ENCODE measurements around the gene CARMIL1.

The CARMIL1 gene

DNA sequence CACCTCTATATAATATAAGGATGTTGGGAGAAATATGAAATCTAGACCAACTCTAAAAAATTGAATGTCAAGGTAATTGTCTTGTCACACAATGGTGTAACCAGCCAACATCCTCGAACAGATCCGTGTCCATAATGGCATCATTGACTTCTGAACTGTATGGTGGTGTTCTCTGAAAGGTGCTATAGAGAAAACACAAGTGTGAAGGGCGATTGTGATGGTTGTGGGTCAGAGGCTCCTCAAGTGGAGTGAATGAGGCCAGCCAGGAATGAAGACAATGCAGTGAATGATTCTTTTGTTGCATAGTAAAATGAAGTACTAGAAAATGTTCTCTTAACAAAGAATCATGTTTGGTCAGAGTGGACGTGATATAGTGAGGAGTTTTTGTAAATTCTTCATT is 58.3 kb downstream of the CARMIL1 start:
- no peak for DNase-seq

DNA sequence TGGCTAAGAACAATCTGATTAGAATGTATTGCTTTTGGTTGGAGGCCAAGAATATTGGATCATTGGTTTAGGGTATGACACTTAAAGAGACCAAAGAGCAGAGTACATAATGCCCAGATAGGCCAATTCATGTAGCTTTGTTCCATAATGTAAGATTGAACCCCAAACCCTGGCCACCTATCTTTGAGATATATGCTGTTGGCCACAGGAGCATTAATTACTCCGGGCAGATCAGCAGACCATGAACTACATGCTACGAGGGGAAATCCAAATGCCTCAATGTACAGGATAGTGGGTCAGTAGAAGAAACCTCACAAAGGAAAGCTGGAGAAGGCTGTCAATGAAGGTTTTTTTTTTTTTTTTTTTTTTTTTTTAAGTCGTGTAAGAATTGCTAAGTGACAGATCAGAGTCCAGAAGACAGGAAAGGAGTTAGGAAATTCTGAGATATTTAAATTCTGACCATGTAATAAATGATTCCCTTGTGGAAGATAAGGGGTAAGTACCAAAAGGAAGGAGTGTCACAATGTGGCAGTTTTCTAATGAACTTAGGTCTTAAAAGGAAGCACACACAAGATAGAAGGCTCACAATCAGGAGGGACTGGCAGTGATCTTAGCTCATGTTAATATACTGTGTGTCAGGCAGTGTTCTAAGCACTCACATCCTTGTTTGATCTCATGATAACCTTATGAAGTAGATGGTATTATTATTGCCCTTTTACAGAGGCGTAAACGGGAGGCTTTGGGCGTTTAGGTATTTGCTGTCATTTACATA is 61.4 kb downstream of the CARMIL1 start:
- no peak for DNase-seq

DNA sequence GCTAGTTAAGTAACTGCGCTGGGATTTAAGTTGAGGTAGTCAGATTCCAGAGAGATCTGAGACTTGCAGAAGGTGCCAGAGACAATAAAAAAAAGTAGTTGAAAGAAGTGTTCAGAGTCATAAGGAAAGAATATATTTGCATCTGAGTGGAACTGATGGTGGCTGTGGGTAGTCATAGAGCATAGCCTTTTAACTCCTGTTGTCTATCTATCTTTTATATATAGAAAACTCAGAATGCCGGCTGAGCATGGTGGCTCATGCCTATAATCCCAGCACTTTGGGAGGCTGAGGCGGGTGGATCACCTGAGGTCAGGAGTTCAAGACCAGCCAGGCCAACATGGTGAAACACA is 62.0 kb downstream of the CARMIL1 start:
- no peak for DNase-seq

DNA sequence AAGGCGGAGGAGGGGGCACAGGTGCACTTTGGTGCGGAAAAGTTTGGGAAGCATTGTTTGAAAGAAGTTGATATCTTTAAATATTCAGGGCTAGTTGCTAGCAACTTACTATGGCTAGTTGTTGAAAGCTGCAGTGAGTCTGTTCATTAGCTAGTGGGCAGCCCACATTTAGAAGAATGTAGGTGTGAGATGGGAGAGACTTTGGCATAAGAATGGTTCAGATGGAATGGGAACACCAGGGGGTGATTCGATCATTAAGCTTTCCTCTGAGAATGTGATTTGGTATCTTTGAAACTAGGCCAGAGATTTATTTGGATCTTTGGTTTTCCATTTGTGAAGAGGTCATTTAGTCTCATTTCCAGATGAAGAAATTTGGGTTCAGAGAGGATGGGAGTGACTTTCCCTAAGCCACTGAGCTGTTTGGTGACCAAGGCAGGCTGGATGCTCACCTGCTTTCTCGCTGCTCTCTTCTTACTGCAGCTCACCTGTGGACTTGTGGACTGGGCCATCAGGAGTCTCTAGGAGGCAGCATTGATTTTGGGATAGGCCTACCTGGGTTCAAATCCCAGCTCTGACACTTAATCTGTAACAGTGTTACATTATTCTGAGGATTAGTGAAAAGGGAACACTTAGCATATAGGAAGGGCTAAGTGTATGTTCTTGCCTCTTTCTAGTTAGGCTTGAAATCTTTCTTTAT is 62.9 kb downstream of the CARMIL1 start:
- DNase-seq: no peak

DNA sequence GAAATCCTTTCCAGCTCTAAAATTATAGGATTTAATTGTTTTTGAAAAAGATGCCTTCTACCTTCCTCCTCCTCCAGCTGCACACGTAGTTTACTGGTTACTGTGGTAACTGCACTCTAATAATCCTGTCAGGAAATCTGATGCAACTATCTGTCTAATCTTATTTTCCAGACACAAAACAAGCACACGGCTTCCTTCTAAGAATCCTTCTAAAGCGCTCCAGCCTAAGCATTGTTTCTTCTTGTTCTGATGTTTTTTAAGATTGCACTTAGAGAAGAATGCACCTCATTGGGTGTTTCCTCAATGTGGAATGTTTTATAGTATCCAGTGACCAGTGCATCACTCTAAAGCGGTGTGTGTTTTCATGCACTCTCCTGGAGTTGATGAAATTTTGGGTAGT is 63.6 kb downstream of the CARMIL1 start:
- DNase-seq: no peak

DNA sequence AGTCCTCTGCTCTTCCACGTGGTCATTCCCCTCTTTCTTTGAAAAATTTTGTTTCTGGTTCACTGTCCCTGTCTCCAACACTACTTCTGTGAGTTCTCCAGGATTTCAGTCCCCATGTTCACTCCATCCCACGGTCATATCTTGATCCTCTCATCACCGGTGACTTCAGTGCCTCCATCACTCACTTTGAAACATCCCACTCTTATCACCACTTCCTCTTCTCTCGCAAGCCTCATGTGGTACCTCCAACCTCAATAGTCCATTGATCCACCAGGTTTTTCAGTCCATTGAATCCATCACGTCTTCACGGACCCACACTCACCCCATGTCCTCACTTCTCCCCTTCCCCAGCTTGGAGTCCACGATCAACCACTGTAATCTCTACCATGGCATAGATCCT is 64.8 kb downstream of the CARMIL1 start:
- no peak for DNase-seq

DNA sequence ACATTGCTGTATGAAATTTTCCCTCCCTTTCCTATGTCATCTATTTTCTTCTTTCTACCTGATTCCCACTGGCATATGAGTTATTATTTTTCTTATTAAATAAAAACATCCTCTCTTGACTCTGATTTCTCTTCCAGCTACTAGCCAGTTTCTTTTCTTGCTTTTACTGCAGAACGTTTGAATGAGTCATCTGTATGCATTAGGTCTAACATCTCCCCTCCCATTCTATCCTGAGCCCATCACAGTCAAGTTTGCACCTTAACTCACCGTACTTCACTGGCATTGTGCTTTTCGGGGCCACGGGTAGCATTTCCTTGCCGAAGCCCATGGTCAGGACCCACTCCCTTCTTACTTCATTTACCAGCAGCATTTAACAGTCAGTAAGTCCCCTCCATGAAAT is 65.7 kb downstream of the CARMIL1 start:
- no peak for DNase-seq

DNA sequence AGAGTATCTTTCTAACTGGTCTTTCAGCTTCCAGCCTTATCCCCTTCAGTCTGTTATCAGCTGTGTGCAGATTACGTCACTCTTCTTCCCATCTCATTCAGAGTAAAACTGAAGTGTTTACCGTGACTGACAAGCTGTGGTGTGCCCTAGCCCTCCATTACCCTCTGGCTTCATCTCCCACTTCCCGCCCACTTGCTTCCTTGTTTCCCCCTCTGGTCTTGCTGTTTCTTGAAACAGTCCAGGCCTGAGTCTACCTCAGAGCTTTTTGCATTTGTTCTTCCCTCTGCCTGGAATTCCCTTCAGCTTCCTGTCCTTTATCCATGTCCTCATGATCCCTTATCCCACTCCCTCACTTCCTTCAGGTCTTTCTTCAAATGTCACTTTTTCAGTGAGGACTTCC is 66.9 kb downstream of the CARMIL1 start:
- DNase-seq: no peak

DNA sequence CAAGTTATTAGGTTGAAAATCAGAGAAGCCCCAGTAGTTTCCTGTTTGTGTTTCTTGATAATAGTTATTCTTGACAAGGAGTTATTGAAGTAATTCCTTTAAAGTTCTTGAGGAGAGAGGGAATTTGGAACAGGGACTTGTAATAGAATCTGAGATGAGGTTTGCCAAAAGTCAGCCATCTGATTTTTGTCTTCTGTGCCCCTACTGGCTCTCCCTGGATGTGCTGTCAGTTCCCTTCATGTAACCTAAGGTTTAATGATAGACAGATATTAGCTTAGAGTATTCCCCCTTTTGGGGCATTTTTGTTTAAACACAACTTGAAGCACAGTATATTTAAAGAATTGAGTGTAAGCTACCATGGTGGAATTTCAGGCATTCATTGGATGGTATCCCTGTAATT is 71.4 kb downstream of the CARMIL1 start:
- no peak for DNase-seq

DNA sequence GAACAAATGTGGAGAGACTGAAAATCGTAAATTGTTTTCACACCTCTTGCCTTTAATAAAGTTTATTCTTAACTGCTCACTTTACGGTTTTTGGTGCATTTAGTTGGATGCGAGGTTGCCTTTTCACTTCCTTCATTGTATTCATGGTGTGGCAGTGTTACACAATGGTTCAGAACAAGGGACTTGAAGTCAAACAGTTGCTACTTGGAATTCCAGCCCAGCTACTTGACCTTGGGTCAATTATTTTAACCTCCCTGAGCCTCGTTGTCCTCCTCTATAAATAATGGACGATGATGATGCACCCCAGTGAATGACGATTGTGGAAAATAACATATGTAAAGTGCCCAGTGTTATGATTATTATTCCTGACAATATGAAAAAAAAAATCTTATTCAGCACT is 72.3 kb downstream of the CARMIL1 start:
- DNase-seq: no peak

DNA sequence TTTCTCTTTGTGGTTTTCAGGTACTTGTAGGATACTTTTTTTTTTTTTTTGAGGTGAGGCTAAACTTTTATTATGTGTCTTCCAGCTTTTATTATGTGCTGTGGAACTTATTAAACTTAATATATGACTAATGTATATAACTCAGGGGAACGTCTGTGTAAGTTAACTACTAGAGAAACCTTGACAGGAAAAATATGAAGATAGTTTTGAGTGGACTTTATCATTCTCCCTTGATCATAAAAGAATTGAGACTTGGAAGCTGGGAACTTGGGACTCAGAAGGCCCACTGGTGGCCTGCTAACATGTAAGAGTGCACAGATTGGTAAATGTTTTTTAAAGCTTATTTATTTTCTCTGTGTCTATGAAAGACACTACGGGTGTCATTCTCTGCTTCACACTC is 73.1 kb downstream of the CARMIL1 start:
- DNase-seq: no peak

DNA sequence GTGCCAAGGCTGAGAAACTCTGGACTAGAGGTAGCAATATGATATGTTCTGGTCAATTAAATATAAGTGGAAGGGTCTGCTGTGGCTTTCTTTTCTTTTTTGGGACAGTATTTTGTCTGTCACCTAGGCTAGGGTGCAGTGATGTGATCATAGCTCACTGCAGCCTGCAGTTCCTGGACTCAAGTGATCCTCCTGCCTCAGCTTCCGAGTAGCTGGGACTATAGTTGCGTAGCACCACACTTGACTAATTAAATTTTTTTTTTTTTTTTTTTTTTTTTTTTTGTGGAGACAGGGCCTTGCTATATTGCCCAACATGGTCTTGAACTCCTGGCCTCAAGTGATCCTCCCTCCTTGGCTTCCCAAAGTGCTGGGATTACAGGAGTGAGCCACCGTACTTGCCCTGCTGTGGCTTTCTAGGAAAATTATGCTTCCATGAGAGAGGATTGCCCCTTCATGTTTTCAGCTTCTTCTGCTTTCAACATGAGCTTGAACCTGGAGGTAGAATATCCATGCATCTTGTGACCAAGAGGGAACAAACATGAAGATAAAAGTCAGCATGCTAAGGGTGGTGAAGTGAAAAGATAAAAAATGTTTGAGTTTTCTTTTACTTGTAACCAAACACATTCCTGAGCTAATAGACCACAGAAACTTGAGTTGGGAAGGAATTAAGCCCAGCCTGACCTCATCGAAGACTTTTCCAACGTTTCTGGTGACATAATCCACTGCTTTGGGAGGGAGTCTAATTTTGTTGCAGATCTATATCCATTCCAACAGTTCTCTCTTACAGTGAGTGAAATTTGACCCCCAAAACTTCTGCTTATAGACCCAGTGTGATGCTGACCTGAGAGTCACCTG is 75.1 kb downstream of the CARMIL1 start:
- DNase-seq: no peak

DNA sequence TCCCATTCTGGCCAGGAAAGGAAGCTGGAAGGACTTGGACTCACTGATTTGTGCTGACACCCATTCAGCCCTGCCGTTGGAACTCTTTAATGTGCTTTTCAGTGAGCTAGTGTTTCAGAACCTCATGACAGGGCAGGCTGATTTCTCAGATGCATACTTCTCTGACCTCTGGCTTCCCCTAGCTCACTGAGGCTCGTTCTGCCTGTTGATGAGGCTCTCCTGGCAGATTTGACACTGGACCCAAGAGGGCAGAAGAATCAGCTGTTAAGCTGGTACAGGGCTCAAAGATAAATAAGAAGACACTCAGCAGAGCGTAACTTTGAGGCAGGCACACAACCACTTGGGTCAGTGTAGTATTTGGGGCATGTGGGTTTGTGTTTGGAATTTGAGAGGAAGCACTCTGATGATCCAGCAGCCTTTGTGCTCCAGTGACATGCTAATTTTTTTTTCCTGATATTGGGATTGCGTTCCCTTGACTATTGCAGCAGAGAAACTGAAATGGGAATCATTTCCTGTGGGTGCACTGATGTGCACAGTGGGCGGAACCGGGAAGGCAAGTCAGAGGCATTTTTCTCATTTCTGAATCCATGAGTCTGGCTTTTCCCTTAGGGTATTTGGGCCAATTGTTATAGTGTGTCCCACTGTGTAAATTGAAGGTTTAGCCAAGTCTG is 80.2 kb downstream of the CARMIL1 start:
- no peak for DNase-seq

DNA sequence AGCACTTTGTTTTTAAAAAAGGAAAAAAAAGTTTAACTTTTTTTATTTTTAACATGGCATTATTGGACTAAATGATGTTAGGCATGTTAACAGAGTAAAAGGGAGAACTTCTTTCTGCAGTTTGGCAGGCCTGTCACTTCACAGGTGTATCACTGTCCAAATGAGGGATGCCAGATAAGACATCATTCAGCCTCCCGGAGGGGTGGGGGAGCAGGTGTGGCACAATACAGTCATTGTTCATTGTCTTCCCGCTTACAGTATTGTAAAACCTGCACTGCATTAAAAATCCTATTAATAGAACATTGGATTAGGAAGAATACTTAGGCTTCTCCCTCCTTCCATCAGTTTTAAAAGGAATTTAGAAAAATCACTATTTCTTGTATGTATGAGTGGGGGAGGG is 80.7 kb downstream of the CARMIL1 start:
- no peak for DNase-seq

DNA sequence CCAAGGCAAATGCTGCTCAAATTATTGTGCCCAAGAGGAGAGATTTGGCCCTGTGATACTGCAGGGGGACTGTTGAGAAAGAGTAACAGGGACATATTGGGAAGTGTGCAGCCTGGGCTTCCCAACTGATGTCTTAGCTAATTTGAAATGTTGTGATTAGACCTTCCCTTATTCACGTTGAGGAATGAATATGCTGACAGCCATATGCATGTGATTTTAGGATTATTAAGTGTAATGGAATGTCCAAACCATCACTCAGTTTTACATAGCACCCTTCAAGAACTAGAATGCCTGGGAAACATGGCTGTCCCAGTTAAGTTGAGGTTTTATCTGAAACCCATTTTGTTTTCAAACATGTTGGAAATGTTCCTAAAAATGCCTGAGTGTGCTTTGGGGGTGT is 81.4 kb downstream of the CARMIL1 start:
- no peak for DNase-seq

DNA sequence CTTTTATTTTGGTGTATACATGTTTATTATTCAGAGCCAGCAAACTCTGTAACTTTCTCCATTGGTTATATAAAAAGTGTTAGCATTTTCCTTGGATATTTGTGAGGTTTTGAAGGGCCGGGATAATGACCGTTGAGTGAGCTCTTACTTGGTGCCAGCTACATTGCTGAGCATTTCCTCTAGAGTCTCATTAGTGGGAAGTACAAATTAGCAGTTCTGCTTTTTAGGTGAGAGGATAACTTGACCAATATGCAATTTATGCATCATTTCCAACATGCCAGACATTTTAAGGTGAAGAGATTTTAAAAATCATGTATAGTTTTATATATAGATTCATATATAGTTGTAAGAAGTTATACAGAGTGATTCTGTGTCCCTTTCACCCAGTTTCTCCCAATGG is 84.3 kb downstream of the CARMIL1 start:
- no peak for DNase-seq

DNA sequence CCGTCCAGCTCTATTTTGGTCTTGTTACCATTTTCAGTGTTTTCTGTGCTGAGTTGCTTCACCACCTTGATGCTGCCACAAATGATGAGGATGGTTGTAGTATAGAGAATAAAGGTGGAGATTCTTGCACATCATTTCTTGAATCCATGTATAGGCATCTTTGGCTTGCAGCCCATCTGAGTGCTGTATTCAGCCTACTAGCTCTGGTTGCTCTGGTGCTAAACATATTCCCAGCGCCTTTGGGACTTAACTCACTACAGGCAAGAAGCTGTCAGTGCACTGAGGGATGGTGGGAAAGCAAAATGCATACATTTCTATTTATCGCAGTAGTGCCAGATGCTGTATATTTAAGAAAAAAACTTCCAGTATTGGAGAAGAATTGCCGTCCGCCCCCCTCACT is 86.0 kb downstream of the CARMIL1 start:
- DNase-seq: no peak

DNA sequence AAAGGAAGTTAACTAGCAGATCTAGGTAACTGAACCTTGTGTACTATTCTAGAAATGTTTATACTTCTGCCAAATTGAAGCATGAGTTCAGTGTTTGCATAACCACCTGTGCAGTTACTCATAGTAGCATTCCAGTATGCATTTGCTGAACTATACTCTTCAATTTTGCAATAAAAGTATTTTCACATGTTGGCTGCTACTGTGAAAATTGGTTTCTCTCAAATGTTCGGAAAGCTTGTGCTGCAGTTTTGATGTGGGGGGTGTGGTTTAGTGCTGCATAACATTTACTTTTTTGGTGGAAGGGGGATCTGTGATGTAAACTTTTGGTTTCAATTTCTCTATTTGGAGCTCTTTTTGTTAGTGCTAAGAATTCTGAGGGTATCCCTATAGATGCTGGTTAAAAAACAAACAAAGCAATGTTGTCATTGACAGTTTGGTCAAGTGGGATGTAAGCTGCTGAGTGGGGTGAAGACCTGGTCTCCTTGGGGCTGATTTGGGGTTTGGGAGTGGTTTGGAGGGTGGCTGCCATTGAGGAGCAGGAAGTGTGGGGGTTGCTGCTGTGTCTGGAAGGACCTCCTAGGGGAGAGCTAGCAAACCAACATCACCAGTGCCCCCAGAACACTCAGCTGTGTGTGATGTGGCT is 87.8 kb downstream of the CARMIL1 start:
- DNase-seq: peak; percentile 62

DNA sequence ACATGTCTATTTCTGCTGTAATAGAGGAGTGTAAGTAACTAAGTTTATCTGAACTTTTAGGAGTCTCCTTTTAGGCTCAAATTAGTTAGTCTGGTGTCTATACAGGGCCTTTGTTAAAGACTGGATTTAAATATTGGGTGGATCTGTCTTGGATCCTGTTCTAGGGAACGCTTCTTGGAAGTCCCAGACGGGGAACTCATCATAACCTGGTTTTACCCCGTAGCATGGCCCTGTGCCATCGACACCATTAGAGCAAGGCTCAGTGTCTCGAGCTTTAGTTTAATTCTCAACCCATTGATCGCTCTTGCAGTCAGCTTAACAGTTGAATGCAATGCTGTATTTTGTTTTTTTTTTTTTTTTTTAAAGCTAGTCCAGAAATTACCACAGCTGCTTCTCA is 89.9 kb downstream of the CARMIL1 start:
- no peak for DNase-seq

DNA sequence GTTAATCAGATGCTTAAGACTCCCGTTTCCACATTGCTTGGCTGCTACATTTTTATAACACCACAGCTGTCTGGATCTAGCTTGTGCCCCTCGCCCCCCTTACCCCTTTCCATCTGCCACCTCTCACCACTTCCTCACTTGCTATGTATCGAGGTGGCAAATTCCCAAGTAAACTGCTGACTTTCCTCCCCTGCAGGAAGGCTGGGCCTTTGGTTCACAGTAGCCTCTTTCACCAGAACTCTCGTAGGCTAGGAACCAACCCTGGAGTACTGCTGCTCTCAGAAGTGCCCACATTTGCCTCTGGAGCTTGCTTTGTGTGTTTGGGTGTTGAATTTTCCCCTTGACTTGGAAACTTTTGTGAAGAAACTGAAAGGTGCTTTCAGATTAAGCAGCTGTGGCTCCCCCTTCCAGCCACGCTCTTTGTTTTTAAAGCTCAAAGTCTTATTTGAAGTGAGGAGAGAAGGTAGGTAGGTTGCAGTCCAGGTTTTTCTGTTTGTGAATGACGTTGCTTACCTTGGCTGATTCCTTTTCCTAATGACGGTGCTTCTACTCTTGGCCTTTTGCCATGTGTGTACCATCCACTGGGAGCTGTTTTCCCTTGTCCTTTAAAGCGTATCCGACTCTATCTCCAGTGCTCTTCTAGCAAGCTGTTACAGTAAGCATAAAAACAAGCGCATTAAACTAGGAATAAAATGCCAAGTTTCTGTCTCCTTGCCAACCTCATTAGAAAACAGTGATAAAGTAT is 90.4 kb downstream of the CARMIL1 start:
- DNase-seq: peak; percentile 46

DNA sequence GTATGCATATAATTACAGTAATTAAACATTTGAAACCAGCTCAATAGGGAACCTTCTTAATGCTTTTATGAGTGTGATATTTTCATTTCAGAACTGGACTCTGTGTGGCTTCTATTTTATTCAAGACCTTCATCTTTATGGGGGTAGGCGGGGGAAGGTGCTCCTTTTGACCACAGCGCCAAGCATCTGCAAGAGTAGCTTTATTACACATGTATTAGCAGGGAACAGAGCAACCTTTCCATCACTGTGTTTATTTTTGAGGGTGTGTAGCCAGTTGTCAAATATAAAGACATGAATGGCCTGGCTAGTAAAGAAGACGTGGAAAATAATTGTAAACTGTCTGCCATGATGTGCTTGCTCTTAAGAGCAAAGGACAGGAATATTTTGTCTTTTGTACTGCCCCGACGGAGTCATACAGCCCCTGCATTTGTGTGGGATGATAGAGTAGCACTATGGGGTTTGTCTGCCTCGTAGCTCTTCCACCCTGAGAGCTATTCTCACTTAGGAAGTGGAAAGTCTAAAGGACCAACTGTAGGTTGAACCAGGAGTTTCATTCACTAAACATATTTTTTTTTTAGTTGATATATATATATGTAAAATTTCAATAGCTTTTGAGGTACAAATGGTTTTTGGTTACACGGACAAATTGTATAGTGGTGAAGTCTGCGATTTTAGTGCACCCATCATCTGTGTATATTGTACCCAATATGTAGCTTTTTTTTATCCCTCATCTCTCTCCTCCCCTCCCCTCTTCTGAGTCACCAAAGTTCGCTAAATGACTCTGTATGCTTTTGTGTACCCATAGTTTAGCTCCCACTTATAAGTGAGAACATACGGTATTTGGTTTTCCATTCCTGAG is 91.2 kb downstream of the CARMIL1 start:
- DNase-seq: no peak

Measured in CD4-positive, alpha-beta T cell treated with Interleukin-6 for 4 hours (primary cell).